HG03378 (cell line): ENCODE measurements around the gene HEXIM2.

Experiments
- ATAC-seq: cut with Tn5 transposase; IDR thresholded peaks from one replicate; pipeline ENCODE4 v1.9.1; 2021; ENCODE audit warnings: mild to moderate bottlenecking, moderate library complexity; ENCODE audit not compliant: unreplicated experiment

The HEXIM2 gene

GRCh38 chr17:45127548-45128300 is 34.0 kb upstream of the HEXIM2 start:
- ATAC-seq: no peak

- no peak for ATAC-seq
Observed at GRCh38 chr17:45128331-45128730, 33.3 kb upstream of the HEXIM2 start.

- no peak for ATAC-seq
Observed at GRCh38 chr17:45128989-45129388, 32.7 kb upstream of the HEXIM2 start.

DNA sequence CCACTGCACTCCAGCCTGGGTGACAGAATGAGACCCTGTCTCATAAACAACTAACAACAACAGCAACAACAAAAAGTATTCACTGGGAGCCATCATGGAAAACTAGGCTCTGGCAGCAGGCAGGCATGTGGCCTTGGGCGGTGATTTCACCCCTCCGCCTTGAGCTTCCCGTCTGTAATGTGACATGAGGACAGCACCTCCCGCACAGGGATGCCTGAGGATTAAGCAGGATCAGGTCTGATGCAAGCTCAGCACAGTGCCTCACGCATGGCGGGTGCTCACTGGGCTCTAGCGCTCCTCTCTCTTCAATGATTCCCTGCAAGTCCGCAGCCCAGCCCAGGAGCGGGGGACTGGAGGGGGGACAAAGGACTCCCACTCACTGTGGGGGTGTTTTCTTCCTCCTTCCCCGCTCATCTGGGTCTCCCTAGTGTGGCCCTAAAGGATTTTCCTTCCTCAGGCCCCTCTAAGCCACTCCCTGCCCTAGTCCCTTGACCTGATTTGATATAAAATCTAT is 32.2 kb upstream of the HEXIM2 start:
- no peak for ATAC-seq

- no peak for ATAC-seq
Observed at GRCh38 chr17:45129940-45130680, 31.6 kb upstream of the HEXIM2 start.

- no peak for ATAC-seq
Observed at GRCh38 chr17:45130681-45131615, 30.7 kb upstream of the HEXIM2 start.

- ATAC-seq: no peak
Observed at GRCh38 chr17:45131616-45132319, 29.9 kb upstream of the HEXIM2 start.

GRCh38 chr17:45132320-45132571 is 29.4 kb upstream of the HEXIM2 start, which contains the start of gene PLCD3:
TSS of gene PLCD3 (minus strand) at chr17:45132515. CDS start at chr17:45132410, 105 bp downstream.
- no peak for ATAC-seq

GRCh38 chr17:45132572-45133463 is 28.9 kb upstream of the HEXIM2 start:
- ATAC-seq: no peak

DNA sequence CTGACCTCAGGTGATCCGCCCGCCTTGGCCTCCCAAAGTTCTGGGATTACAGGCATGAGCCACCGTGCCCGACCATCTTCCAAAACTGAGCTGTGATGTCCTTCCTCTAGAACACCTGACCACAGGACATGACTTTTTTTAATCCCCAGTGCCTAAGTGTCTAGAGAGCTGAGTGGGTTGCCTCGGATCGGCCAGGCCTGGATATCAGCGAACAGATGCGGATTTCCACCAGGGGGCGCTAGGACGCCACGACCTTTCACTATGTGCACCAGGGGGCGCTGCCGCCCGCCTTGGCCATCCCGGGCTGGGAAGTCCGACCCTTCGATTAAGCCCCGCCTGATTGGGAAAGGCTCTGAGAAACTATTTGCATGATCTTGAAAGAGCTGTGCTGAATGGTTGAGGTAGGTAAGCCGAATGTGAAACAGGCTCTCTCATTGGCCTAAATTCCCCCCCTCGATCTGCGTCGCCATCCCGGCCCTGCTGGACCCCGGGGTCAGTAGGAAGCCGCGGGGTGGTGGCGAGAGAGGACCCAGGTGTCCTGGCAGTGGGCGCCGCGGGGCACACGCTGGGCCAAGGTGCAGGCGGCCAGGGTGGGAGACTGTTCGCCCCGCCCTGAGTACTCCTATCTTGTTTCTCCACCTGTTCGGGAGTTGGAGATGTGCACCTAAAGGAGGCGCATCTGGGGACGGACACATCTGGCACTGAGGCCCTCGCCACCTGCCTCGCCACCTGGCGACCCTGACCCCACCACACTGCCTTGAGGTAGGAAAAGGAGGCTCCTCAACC is 26.3 kb upstream of the HEXIM2 start, which contains the start of gene ACBD4:
Gene ACBD4 (plus strand): TSS at position 496 of the 786 bp plus-strand sequence. CDS start 458 bp downstream, outside the sequence.
- peak; percentile 84 for ATAC-seq

- ATAC-seq: no peak
Observed at GRCh38 chr17:45135978-45136791, 25.5 kb upstream of the HEXIM2 start.

- no peak for ATAC-seq
Observed at GRCh38 chr17:45136846-45137560, 24.7 kb upstream of the HEXIM2 start.

- ATAC-seq: no peak
Observed at GRCh38 chr17:45137561-45138305, 23.9 kb upstream of the HEXIM2 start.

GRCh38 chr17:45138911-45139532 is 22.7 kb upstream of the HEXIM2 start:
- no peak for ATAC-seq

GRCh38 chr17:45139533-45139920 is 22.1 kb upstream of the HEXIM2 start:
- ATAC-seq: no peak

DNA sequence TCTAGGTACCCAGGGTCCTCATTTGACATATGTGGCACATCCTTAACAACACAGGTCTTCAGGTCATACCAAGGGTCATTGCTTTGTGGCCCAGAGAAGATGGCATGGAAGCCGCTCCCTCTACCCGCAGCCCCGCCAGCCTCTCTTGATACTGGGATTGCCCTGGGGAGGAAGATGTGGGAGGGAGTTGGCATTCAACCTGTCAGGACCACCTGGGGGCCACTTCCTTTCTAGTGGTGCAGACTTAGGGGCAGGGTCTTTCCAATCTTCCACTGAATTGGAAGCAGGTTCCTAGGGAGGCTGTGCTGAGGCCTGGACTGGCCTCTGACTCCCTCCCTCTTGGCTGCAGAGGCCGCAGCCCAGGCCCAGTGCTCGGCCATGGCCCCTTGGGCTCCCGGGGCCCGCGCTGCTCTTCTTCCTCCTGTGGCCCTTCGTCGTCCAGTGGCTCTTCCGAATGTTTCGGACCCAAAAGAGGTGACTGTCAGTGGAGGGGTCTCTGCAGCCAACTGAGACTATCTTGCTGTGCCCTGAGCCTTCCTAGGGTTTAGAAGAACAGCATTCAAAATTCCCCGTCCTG is 18.5 kb upstream of the HEXIM2 start:
- ATAC-seq: no peak
